PFSK-1 (cell line): ENCODE measurements around the gene CXCL1.

ENCODE experiments used
- FOXP2 ChIP-seq: optimal IDR thresholded peaks from 2 replicates; pipeline ENCODE3; 2011; ENCODE audit warnings: borderline replicate concordance, control low read depth, inconsistent platforms; ENCODE audit not compliant: insufficient read depth; ENCODE audit errors: extremely low read length, extremely low read depth
- POLR2AphosphoS5 ChIP-seq: IDR thresholded peaks from 2 replicates; pipeline ENCODE4 v1.6.1; 2012; ENCODE audit warnings: low read depth, mild to moderate bottlenecking, control low read depth, low read length, moderate library complexity
- REST ChIP-seq, 2 experiments: IDR thresholded peaks; 2 replicates each; pipeline versions ENCODE4 v1.6.1 to v1.8.0; 2011 to 2012; ENCODE audit warnings: low read depth in 2 of 2, low read length in 2 of 2, control low read depth in 1 of 2, inconsistent platforms in 1 of 2, mild to moderate bottlenecking in 1 of 2, moderate library complexity in 1 of 2; ENCODE audit not compliant: insufficient read depth in 1 of 2
- SIN3A ChIP-seq: IDR thresholded peaks from 2 replicates; pipeline ENCODE4 v1.6.1; 2012; ENCODE audit warnings: mild to moderate bottlenecking, low read length, moderate library complexity, borderline replicate concordance; ENCODE audit not compliant: insufficient read depth
- TAF1 ChIP-seq: IDR thresholded peaks from 2 replicates; pipeline ENCODE4 v1.6.1; 2012; ENCODE audit warnings: low read length, control low read depth, borderline replicate concordance; ENCODE audit not compliant: insufficient read depth

The CXCL1 gene

GRCh38 chr4:73885574-73886267, 16.5 kb downstream of the CXCL1 start:
- TF ChIP-seq TAF1 (no peak), REST (IDR thresholded peaks at IDR 0.05; ENCODE audit: insufficient read depth in 1 of 2, low read depth in 2 of 2, low read length in 2 of 2) (no peak), POLR2AphosphoS5 (no peak), FOXP2 (no peak), SIN3A (no peak)

- no peak for TF ChIP-seq POLR2AphosphoS5
- TF ChIP-seq TAF1, result no peak
- no peak for TF ChIP-seq REST (IDR thresholded peaks at IDR 0.05; ENCODE audit: insufficient read depth in 1 of 2, low read depth in 2 of 2, low read length in 2 of 2)
- no peak for TF ChIP-seq FOXP2
- no peak for TF ChIP-seq SIN3A
Observed at GRCh38 chr4:73891326-73891725, 22.1 kb downstream of the CXCL1 start.

- TF ChIP-seq FOXP2, result no peak
- no peak for TF ChIP-seq POLR2AphosphoS5
- no peak for TF ChIP-seq SIN3A
- no peak for TF ChIP-seq TAF1
- TF ChIP-seq REST (IDR thresholded peaks at IDR 0.05; ENCODE audit: insufficient read depth in 1 of 2, low read depth in 2 of 2, low read length in 2 of 2), result no peak
Observed at GRCh38 chr4:73891739-73892405, 22.7 kb downstream of the CXCL1 start.

GRCh38 chr4:73892966-73893365, 23.8 kb downstream of the CXCL1 start:
- TF ChIP-seq FOXP2, result no peak
- no peak for TF ChIP-seq TAF1
- TF ChIP-seq SIN3A, result no peak
- no peak for TF ChIP-seq POLR2AphosphoS5
- TF ChIP-seq REST (IDR thresholded peaks at IDR 0.05; ENCODE audit: insufficient read depth in 1 of 2, low read depth in 2 of 2, low read length in 2 of 2), result no peak
